ENCODE data around the gene ADAM15. TPM values are rescaled to one million over a fixed set of nuclear protein-coding genes. Genes with fewer than 3 reads are reported as not detected.

Gene ADAM15
- total RNA-seq, 1 donor from 2014 or later = 72.0 TPM

GRCh38 chr1:155015527-155016230 lies 35.4 kb upstream of the ADAM15 start:
- H3K4me3 Mint-ChIP-seq (ENCODE audit: low read depth) = peak overlapping the region; percentile 41

GRCh38 chr1:155016231-155016831 lies 34.8 kb upstream of the ADAM15 start:
- intact Hi-C loops (cut with micrococcal nuclease) = loop anchor here (2.0 kb wide), 2 partner anchors 36 to 68 kb away; no protein-coding TSS in a partner anchor
- Mint-ChIP-seq H3K27ac (peak overlapping the region; percentile 51), H3K4me1 (ENCODE audit: low read depth) (peaks cover 54% of the 10 kb centered on the region), H3K36me3 (ENCODE audit: low read depth) (peaks cover 77% of the 10 kb centered on the region), H3K4me3 (ENCODE audit: low read depth) (peak overlapping the region; percentile 51), H3K9me3 (no peaks in the 10 kb centered on the region), H3K27me3 (ENCODE audit: low read depth) (no peaks in the 10 kb centered on the region)
- no peak for DNase-seq (ENCODE audit: low spot score)

More at GRCh38 chr1:155015527-155016230, 35.4 kb upstream of the ADAM15 start:
- Mint-ChIP-seq H3K4me1 (ENCODE audit: low read depth) (peaks cover 56% of the 10 kb centered on the region), H3K36me3 (ENCODE audit: low read depth) (peaks cover 83% of the 10 kb centered on the region), H3K9me3 (no peaks in the 10 kb centered on the region), H3K27me3 (ENCODE audit: low read depth) (no peaks in the 10 kb centered on the region), H3K27ac (peak overlapping the region; percentile 42)
- DNase-seq (ENCODE audit: low spot score) = no peak
- intact Hi-C loops (cut with micrococcal nuclease) = loop anchor here (2.0 kb wide), 2 partner anchors 37 to 69 kb away; no protein-coding TSS in a partner anchor

- H3K27ac Mint-ChIP-seq = peak overlapping the region; percentile 22
- DNase-seq (ENCODE audit: low spot score) = peak; percentile 82
- H3K27me3 Mint-ChIP-seq (ENCODE audit: low read depth) = no peaks in the 10 kb centered on the region
- intact Hi-C loops (cut with micrococcal nuclease) = loop anchor here (1.0 to 2.0 kb wide), 6 partner anchors 9 to 68 kb away; partner anchors contain the start of genes CKS1B and FLAD1
- H3K4me3 Mint-ChIP-seq (ENCODE audit: low read depth) = no peak overlapping the region
- peaks cover 72% of the 10 kb centered on the region for H3K36me3 Mint-ChIP-seq (ENCODE audit: low read depth)
- no peaks in the 10 kb centered on the region for H3K9me3 Mint-ChIP-seq
- peaks cover 51% of the 10 kb centered on the region for H3K4me1 Mint-ChIP-seq (ENCODE audit: low read depth)
Measured at GRCh38 chr1:155017041-155017945, 33.8 kb upstream of the ADAM15 start.

- intact Hi-C loops (cut with micrococcal nuclease) = loop anchor here (1.0 to 2.0 kb wide), 6 partner anchors 10 to 67 kb away; partner anchors contain the start of genes CKS1B and FLAD1
- Mint-ChIP-seq H3K9me3 (no peaks in the 10 kb centered on the region), H3K36me3 (ENCODE audit: low read depth) (peaks cover 65% of the 10 kb centered on the region), H3K27me3 (ENCODE audit: low read depth) (no peaks in the 10 kb centered on the region), H3K4me1 (ENCODE audit: low read depth) (peaks cover 44% of the 10 kb centered on the region), H3K4me3 (ENCODE audit: low read depth) (no peak overlapping the region), H3K27ac (peak overlapping the region; percentile 46)
- no peak for DNase-seq (ENCODE audit: low spot score)
Measured at GRCh38 chr1:155017946-155018316, 33.2 kb upstream of the ADAM15 start.

- DNase-seq (ENCODE audit: low spot score) = no peak
- Mint-ChIP-seq H3K4me1 (ENCODE audit: low read depth) (peaks cover 37% of the 10 kb centered on the region), H3K9me3 (no peaks in the 10 kb centered on the region), H3K36me3 (ENCODE audit: low read depth) (peaks cover 57% of the 10 kb centered on the region), H3K4me3 (ENCODE audit: low read depth) (no peak overlapping the region), H3K27me3 (ENCODE audit: low read depth) (no peaks in the 10 kb centered on the region), H3K27ac (no peak overlapping the region)
- intact Hi-C loops (cut with micrococcal nuclease) = no loop called here
Measured at GRCh38 chr1:155018617-155019348, 32.3 kb upstream of the ADAM15 start.

GRCh38 chr1:155019377-155020245 lies 31.5 kb upstream of the ADAM15 start:
- DNase-seq (ENCODE audit: low spot score) = no peak
- Mint-ChIP-seq H3K27ac (peak overlapping the region; percentile 36), H3K9me3 (no peaks in the 10 kb centered on the region), H3K36me3 (ENCODE audit: low read depth) (peaks cover 49% of the 10 kb centered on the region), H3K4me3 (ENCODE audit: low read depth) (no peak overlapping the region), H3K4me1 (ENCODE audit: low read depth) (peaks cover 32% of the 10 kb centered on the region), H3K27me3 (ENCODE audit: low read depth) (no peaks in the 10 kb centered on the region)
- intact Hi-C loops (cut with micrococcal nuclease) = no loop called here

- H3K36me3 Mint-ChIP-seq (ENCODE audit: low read depth) = peaks cover 28% of the 10 kb centered on the region
- intact Hi-C loops (cut with micrococcal nuclease) = no loop called here
- H3K9me3 Mint-ChIP-seq = no peaks in the 10 kb centered on the region
- H3K4me1 Mint-ChIP-seq (ENCODE audit: low read depth) = peaks cover 15% of the 10 kb centered on the region
- DNase-seq (ENCODE audit: low spot score) = no peak
- no peak overlapping the region for H3K4me3 Mint-ChIP-seq (ENCODE audit: low read depth)
- no peaks in the 10 kb centered on the region for H3K27me3 Mint-ChIP-seq (ENCODE audit: low read depth)
- H3K27ac Mint-ChIP-seq = no peak overlapping the region
Measured at GRCh38 chr1:155022136-155022926, 28.8 kb upstream of the ADAM15 start.

- peaks cover 11% of the 10 kb centered on the region for H3K4me1 Mint-ChIP-seq (ENCODE audit: low read depth)
- peaks cover 23% of the 10 kb centered on the region for H3K36me3 Mint-ChIP-seq (ENCODE audit: low read depth)
- no peaks in the 10 kb centered on the region for H3K9me3 Mint-ChIP-seq
- no peaks in the 10 kb centered on the region for H3K27me3 Mint-ChIP-seq (ENCODE audit: low read depth)
- intact Hi-C loops (cut with micrococcal nuclease) = no loop called here
- no peak for DNase-seq (ENCODE audit: low spot score)
- no peak overlapping the region for H3K4me3 Mint-ChIP-seq (ENCODE audit: low read depth)
- H3K27ac Mint-ChIP-seq = no peak overlapping the region
Measured at GRCh38 chr1:155022927-155023236, 28.2 kb upstream of the ADAM15 start.

- no peak overlapping the region for H3K4me3 Mint-ChIP-seq (ENCODE audit: low read depth)
- no peaks in the 10 kb centered on the region for H3K27me3 Mint-ChIP-seq (ENCODE audit: low read depth)
- DNase-seq (ENCODE audit: low spot score) = no peak
- intact Hi-C loops (cut with micrococcal nuclease) = no loop called here
- H3K36me3 Mint-ChIP-seq (ENCODE audit: low read depth) = peaks cover 16% of the 10 kb centered on the region
- H3K9me3 Mint-ChIP-seq = no peaks in the 10 kb centered on the region
- peaks cover 10% of the 10 kb centered on the region for H3K4me1 Mint-ChIP-seq (ENCODE audit: low read depth)
- no peak overlapping the region for H3K27ac Mint-ChIP-seq
Measured at GRCh38 chr1:155023627-155024026, 27.5 kb upstream of the ADAM15 start.

GRCh38 chr1:155024315-155024714 lies 26.8 kb upstream of the ADAM15 start:
- Mint-ChIP-seq H3K27ac (no peak overlapping the region), H3K4me3 (ENCODE audit: low read depth) (no peak overlapping the region), H3K4me1 (ENCODE audit: low read depth) (peaks cover 8% of the 10 kb centered on the region), H3K27me3 (ENCODE audit: low read depth) (no peaks in the 10 kb centered on the region), H3K36me3 (ENCODE audit: low read depth) (peaks cover 9% of the 10 kb centered on the region), H3K9me3 (no peaks in the 10 kb centered on the region)
- intact Hi-C loops (cut with micrococcal nuclease) = no loop called here
- DNase-seq (ENCODE audit: low spot score) = no peak

GRCh38 chr1:155026154-155026553 lies 25.0 kb upstream of the ADAM15 start:
- H3K36me3 Mint-ChIP-seq (ENCODE audit: low read depth) = no peaks in the 10 kb centered on the region
- no peak for DNase-seq (ENCODE audit: low spot score)
- no peak overlapping the region for H3K27ac Mint-ChIP-seq
- intact Hi-C loops (cut with micrococcal nuclease) = no loop called here
- H3K4me3 Mint-ChIP-seq (ENCODE audit: low read depth) = no peak overlapping the region
- H3K4me1 Mint-ChIP-seq (ENCODE audit: low read depth) = no peaks in the 10 kb centered on the region
- H3K27me3 Mint-ChIP-seq (ENCODE audit: low read depth) = no peaks in the 10 kb centered on the region
- H3K9me3 Mint-ChIP-seq = no peaks in the 10 kb centered on the region

Data from activated T-helper 2 cell treated with anti-CD3 and anti-CD28 coated beads, Interferon-gamma antibody, Interleukin-2, Interleukin-4, amounts not matched to agents 10 μg/mL and 5 μg/mL and 100 μg/mL, durations not matched to agents 14 hours and 24 hours and 36 hours (primary cell).